WERI-Rb-1 (cell line): ENCODE results near the gene TEDDM1.

Experiments used
- DNase-seq: peaks from one replicate; pipeline ENCODE4 v3.0.0-alpha.2; 2020
- H3K27ac ChIP-seq: fragments of 250-450 bp; sonication (Bioruptor Pico); 2 replicates; pipeline ENCODE4 v1.5.1; 2020; ENCODE audit warnings: mild to moderate bottlenecking, moderate library complexity
- H3K27me3 ChIP-seq: fragments of 250-450 bp; sonication (Bioruptor Pico); 2 replicates; pipeline ENCODE4 v1.5.1; 2021; ENCODE audit warnings: mild to moderate bottlenecking, low read depth, moderate library complexity; ENCODE audit not compliant: insufficient read depth, severe bottlenecking
- H3K36me3 ChIP-seq: fragments of 250-450 bp; sonication (Bioruptor Pico); 2 replicates; pipeline ENCODE4 v1.5.1; 2020; ENCODE audit warnings: mild to moderate bottlenecking, moderate library complexity
- H3K4me3 ChIP-seq: 2 replicates; pipeline ENCODE4 v1.5.1; 2011; ENCODE audit warnings: low read depth, mild to moderate bottlenecking, control low read depth, low read length
- H3K9me3 ChIP-seq: fragments of 250-450 bp; sonication (Bioruptor Pico); 2 replicates; pipeline ENCODE4 v1.5.1; 2021; ENCODE audit warnings: mild to moderate bottlenecking, moderate library complexity; ENCODE audit not compliant: severe bottlenecking
- TF ChIP-seq, protein P1 (sequence below): IDR thresholded peaks from 2 replicates; pipeline ENCODE4 v1.5.1; 2011; ENCODE audit warnings: low read depth, mild to moderate bottlenecking, control low read depth, inconsistent platforms, low read length

TEDDM1 gene

DNA sequence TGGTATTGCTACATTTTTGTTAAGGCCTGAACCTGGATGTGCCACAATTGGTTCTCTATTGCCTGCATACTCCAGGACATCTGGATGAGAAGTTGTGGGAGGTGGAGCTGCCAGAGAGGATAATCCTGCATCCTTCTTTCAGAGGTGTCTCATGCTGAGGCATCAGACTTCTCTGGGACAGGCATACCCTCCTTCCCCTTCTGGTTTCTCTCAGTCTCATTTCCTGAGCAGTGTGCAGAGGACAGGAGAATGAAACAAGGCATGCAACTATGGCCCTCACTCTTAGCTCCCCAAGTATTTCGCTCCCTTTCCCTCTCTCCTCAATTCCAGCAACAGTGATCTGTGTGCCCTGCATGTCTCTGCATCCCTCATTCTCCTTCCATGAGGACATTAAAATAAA, 41.9 kb upstream of the TEDDM1 start:
- Histone ChIP-seq H3K27ac (no peak overlapping the region), H3K4me3 (no peak overlapping the region), H3K9me3 (no peaks in the 10 kb centered on the region), H3K36me3 (no peaks in the 10 kb centered on the region), H3K27me3 (no peaks in the 10 kb centered on the region)
- TF ChIP-seq, protein P1, sequence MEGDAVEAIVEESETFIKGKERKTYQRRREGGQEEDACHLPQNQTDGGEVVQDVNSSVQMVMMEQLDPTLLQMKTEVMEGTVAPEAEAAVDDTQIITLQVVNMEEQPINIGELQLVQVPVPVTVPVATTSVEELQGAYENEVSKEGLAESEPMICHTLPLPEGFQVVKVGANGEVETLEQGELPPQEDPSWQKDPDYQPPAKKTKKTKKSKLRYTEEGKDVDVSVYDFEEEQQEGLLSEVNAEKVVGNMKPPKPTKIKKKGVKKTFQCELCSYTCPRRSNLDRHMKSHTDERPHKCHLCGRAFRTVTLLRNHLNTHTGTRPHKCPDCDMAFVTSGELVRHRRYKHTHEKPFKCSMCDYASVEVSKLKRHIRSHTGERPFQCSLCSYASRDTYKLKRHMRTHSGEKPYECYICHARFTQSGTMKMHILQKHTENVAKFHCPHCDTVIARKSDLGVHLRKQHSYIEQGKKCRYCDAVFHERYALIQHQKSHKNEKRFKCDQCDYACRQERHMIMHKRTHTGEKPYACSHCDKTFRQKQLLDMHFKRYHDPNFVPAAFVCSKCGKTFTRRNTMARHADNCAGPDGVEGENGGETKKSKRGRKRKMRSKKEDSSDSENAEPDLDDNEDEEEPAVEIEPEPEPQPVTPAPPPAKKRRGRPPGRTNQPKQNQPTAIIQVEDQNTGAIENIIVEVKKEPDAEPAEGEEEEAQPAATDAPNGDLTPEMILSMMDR, result no peak
- DNase-seq, result no peak

- TF ChIP-seq, protein P1, result no peak
- no peak for DNase-seq
- Histone ChIP-seq H3K4me3 (no peak overlapping the region), H3K9me3 (no peaks in the 10 kb centered on the region), H3K27me3 (no peaks in the 10 kb centered on the region), H3K36me3 (no peaks in the 10 kb centered on the region), H3K27ac (no peak overlapping the region)
Observed at GRCh38 chr1:182441719-182442118, 41.3 kb upstream of the TEDDM1 start.

DNA sequence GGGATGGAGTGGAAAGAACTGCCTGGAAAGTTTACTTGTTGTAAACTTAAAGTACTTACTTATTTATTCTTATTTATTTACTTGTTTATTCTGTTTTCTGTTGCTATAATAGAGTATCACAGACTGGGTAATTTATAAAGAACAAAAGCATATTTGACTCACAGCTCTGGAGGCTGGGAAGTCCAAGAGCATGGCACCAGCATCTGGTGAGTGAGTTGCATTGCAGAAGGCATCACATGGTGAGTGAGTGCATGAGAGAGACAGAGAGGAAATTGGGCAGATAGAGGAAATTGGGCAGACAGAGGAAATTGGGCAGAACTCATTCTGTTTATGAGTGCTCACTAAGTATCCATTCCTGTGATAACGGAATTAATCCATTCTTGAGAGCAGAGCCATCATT, 37.9 kb upstream of the TEDDM1 start:
- Histone ChIP-seq H3K9me3 (no peaks in the 10 kb centered on the region), H3K36me3 (no peaks in the 10 kb centered on the region), H3K27me3 (no peaks in the 10 kb centered on the region), H3K27ac (no peak overlapping the region), H3K4me3 (no peak overlapping the region)
- DNase-seq, result no peak
- TF ChIP-seq, protein P1, result no peak

GRCh38 chr1:182433580-182433979, 33.1 kb upstream of the TEDDM1 start:
- no peak overlapping the region for H3K4me3 ChIP-seq
- H3K36me3 ChIP-seq, result no peaks in the 10 kb centered on the region
- no peak for DNase-seq
- H3K27ac ChIP-seq, result no peak overlapping the region
- TF ChIP-seq, protein P1, result no peak
- H3K9me3 ChIP-seq, result no peaks in the 10 kb centered on the region
- no peaks in the 10 kb centered on the region for H3K27me3 ChIP-seq

GRCh38 chr1:182431278-182431677, 30.8 kb upstream of the TEDDM1 start:
- Histone ChIP-seq H3K9me3 (no peaks in the 10 kb centered on the region), H3K36me3 (no peaks in the 10 kb centered on the region), H3K4me3 (no peak overlapping the region), H3K27ac (no peak overlapping the region), H3K27me3 (no peaks in the 10 kb centered on the region)
- DNase-seq, result no peak
- TF ChIP-seq, protein P1, result no peak

DNA sequence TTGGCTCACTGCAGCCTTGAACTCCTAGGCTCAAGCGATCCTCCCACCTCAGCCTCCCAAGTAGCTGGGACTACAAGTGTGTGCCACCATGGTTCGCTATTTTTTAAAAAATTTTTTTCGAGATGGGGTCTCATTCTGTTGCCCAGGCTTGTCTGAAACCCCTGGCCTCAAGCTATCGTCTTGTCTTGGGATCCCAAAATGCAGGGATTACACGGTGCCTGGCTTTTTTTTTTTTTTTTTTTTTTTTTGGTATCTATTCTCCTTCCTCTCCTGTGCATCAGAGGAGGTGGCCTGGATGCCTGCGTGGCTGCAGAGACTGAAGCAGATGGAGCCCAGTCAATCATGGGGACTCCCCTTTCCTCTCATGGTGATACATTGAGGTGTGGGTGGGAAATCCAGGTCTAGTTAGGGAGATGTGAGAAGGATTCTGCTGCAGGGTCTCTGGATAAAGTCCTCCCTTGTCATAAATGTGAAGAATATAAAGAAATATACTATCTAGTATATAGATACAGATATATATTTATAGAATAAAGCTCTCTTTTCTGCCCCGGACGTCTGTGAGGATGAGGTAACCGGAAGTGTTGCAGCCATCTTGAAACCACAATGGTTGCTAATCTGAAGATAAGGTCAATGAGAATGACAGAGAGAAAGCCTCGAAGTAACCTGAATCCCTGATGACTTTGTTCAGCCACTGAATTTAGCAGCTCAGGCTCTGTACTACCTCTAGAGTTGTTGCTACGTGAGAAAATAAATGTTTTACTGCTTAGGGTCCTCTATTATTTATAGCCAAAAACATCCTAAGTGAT, 30.0 kb upstream of the TEDDM1 start:
- TF ChIP-seq, protein P1, result no peak

More for the DNA sequence above, 30.0 kb upstream of the TEDDM1 start:
- no peaks in the 10 kb centered on the region for H3K36me3 ChIP-seq
- H3K27ac ChIP-seq, result no peak overlapping the region
- H3K9me3 ChIP-seq, result no peaks in the 10 kb centered on the region
- no peak for DNase-seq
- no peak overlapping the region for H3K4me3 ChIP-seq
- no peaks in the 10 kb centered on the region for H3K27me3 ChIP-seq
